GM18502 (cell line): Measurements from ENCODE around the gene PPP4R3A.
"Not testable (repeated sequence)": the region's sequence is repeated elsewhere in the genome, so short reads cannot be mapped to it uniquely, and the experiment has no call there.

Experiments used
- ATAC-seq: cut with Tn5 transposase; IDR thresholded peaks from one replicate; pipeline ENCODE4 v1.9.1; 2021; ENCODE audit warnings: mild to moderate bottlenecking; ENCODE audit not compliant: unreplicated experiment, poor library complexity

The PPP4R3A gene

GRCh38 chr14:91453744-91454143, 56.4 kb downstream of the PPP4R3A start:
- no peak for ATAC-seq

GRCh38 chr14:91444335-91445020, 65.6 kb downstream of the PPP4R3A start:
- ATAC-seq, result no peak

GRCh38 chr14:91439345-91439744, 70.8 kb downstream of the PPP4R3A start:
- ATAC-seq, result no peak

- no peak for ATAC-seq
Observed at GRCh38 chr14:91438845-91439244, 71.3 kb downstream of the PPP4R3A start.

GRCh38 chr14:91436266-91436665, 73.8 kb downstream of the PPP4R3A start:
- ATAC-seq, result not testable (repeated sequence)

GRCh38 chr14:91429385-91429784, 80.7 kb downstream of the PPP4R3A start:
- ATAC-seq, result no peak

GRCh38 chr14:91428931-91429330, 81.2 kb downstream of the PPP4R3A start:
- ATAC-seq, result not testable (repeated sequence)

GRCh38 chr14:91425531-91425944, 84.6 kb downstream of the PPP4R3A start:
- not testable (repeated sequence) for ATAC-seq

GRCh38 chr14:91424813-91425530, 85.1 kb downstream of the PPP4R3A start:
- ATAC-seq, result no peak

- no peak for ATAC-seq
Observed at GRCh38 chr14:91420686-91421085, 89.4 kb downstream of the PPP4R3A start.

GRCh38 chr14:91419451-91419850, 90.7 kb downstream of the PPP4R3A start:
- no peak for ATAC-seq

- ATAC-seq, result no peak
Observed at GRCh38 chr14:91419044-91419397, 91.1 kb downstream of the PPP4R3A start.

- peak; percentile 28 for ATAC-seq
Observed at GRCh38 chr14:91418387-91419043, 91.6 kb downstream of the PPP4R3A start.

GRCh38 chr14:91417983-91418386, 92.1 kb downstream of the PPP4R3A start:
- ATAC-seq, result peak; percentile 28

GRCh38 chr14:91417120-91417982, 92.8 kb downstream of the PPP4R3A start, which contains the start of gene CCDC88C:
TSS of gene CCDC88C (minus strand) at chr14:91417820. CDS start at chr14:91417690, 130 bp downstream.
- peak; percentile 51 for ATAC-seq

GRCh38 chr14:91416744-91417119, 93.4 kb downstream of the PPP4R3A start:
- no peak for ATAC-seq

GRCh38 chr14:91415794-91416743, 94.0 kb downstream of the PPP4R3A start:
- peak; percentile 64 for ATAC-seq

- ATAC-seq, result no peak
Observed at GRCh38 chr14:91414475-91414833, 95.7 kb downstream of the PPP4R3A start.
